Fibroblast of villous mesenchyme (primary cell): ENCODE measurements around the gene NR3C2. TPM values are rescaled to one million over a fixed set of nuclear protein-coding genes. Genes with fewer than 3 reads are reported as not detected.

ENCODE experiments used
- DNase-seq: peaks from one replicate; pipeline ENCODE4 v3.0.0-alpha.2; 2010; ENCODE audit warnings: low read depth
- H3K4me3 ChIP-seq: 2 replicates; pipeline ENCODE4 v1.5.1; 2011; ENCODE audit warnings: low read depth, mild to moderate bottlenecking, low read length
- CTCF ChIP-seq: IDR thresholded peaks from 2 replicates; pipeline ENCODE4 v1.5.1; 2012; ENCODE audit warnings: low read depth, mild to moderate bottlenecking, low read length; ENCODE audit not compliant: insufficient read depth
- total RNA-seq: library from RNA; depleted of rRNA; stranded (reverse); fragments of >200 nt; gene quantifications from 2 replicates; pipeline ENCODE4 v1.2.3, GENCODE V29; 2012

Gene NR3C2
- total RNA-seq, 1 donor: under 0.01 TPM

DNA sequence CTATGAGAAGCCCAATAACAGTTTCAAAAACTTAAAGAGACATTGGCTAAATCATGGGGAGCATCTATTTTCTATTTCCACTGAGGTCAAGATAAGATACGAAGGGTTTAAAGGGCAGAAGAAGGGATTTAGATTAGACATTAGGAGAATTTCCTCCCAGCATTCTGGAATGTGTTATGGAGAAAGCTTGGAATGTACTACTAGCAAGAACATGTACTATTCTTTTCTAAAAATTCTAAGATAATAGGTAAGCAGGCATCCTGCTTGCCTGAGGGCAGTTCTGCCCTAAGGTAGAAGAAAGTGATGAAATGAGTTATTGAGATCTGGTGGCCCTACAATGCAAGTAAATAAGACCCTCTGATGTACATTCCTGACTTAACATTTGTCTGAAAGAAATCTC is 279.2 kb downstream of the NR3C2 start:
- no peak for DNase-seq
- no peak for TF ChIP-seq CTCF
- no peak overlapping the region for H3K4me3 ChIP-seq

DNA sequence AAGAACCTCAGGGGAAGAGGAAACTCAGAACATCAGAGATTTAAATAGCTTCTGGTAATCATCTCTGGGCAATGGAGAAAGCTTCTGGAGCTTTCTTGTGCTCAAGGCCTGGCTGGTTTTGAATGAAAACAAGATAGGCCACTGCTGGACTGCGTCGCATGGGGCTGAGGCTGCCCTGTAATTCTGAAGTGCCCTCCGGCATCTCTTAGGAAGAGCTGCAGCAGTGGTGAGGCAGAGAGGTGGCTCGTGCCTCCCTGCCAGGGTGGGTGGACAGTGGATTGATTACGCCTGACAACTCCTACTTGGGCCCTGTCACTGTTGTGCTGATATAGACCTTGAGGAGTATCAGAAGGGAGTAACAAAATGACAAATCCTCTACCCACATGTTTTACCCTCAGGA is 279.7 kb downstream of the NR3C2 start:
- no peak for TF ChIP-seq CTCF

GRCh38 chr4:148161601-148162000 is 280.6 kb downstream of the NR3C2 start:
- DNase-seq: no peak
- no peak overlapping the region for H3K4me3 ChIP-seq
- TF ChIP-seq CTCF: no peak

More for the DNA sequence above, 279.7 kb downstream of the NR3C2 start:
- no peak overlapping the region for H3K4me3 ChIP-seq
- DNase-seq: no peak

DNA sequence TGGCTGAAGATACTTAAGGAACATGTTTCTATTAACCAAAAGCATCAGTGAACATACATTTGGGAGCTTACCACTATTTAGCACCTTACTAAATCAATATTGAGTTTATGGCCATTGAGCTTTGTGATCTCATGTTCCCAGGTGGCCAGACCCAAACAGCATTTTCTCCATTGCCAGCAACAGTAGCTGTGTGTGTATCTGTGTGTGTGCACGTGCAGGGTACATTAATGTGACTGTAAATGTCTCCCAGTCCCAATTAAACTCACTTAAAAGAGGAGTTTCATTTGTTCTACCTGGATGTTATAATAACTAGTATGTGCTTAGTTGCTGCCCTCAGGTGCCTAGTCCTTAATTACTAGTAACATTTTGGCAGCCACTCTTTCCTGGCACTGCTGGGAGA is 282.4 kb downstream of the NR3C2 start:
- no peak for DNase-seq
- TF ChIP-seq CTCF: no peak
- no peak overlapping the region for H3K4me3 ChIP-seq

GRCh38 chr4:148154769-148155168 is 287.4 kb downstream of the NR3C2 start:
- TF ChIP-seq CTCF: no peak
- DNase-seq: no peak
- no peak overlapping the region for H3K4me3 ChIP-seq

DNA sequence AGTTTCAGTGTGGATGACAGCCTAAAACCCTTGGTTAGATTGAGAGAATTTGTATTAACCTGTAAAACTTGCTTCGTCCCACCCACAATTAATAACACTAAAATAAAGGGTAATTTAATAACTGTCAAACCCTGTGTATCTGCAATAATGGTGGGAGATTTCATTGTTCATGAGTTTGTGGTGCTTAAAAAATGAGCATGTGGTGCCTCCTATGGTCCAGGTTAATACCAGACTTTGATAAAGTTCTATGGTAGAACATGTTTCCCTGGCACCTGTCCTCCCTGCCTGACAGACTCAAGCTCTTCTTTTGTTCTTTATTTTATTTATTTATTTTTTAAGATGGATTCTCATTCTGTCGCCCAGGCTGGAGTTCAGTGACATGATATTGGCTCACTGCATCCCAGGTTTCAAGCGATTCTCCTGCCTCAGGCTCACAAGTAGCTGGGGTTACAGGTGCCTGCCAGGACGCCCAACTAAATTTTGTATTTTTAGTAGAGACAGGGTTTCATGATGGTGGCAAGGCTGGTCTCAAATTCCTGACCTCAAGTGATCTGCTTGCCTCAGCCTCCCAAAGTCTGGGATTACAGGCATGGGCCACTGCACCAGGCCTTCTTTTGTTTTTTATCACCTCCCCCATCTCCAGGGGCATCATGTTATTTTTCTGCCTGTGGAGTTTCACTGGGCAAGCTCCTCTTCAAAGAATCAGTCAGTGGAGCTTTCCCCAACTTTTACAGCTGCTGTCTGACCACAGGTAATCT is 289.2 kb downstream of the NR3C2 start:
- peak; percentile 13 for TF ChIP-seq CTCF
- peak; percentile 12 for DNase-seq

DNA sequence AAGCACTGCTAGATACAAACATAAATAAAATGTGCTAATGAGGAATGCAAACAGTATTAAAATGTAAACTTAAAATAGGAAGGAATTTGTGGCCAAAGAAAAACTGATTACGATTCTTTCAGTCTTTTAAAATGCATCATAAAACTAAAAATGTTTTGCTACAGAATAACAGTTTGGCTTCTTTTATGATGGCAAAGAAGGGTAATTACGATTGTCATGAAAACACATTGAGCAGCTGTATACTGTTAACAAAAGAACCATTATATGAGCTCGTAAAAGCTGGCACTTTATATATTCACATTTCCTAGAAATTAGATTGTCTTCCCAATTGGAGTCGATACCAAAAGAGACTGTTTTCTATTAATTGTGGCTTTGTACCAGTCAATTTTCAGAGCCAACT is 290.4 kb downstream of the NR3C2 start:
- no peak for DNase-seq
- no peak overlapping the region for H3K4me3 ChIP-seq
- TF ChIP-seq CTCF: no peak

More for the DNA sequence above, 289.2 kb downstream of the NR3C2 start:
- no peak overlapping the region for H3K4me3 ChIP-seq
